GM12878 (cell line): Measurements from ENCODE around the gene SLC35A2. TPM values are rescaled to one million over a fixed set of nuclear protein-coding genes. Genes with fewer than 3 reads are reported as not detected.
A peak's percentile ranks its signal among the peaks of the same experiment; 100 is the strongest.

ENCODE experiments used
- ASH2L ChIP-seq: fragments of 300-600, 200-600 bp; sonication (generic); IDR thresholded peaks from 2 replicates; pipeline ENCODE4 v1.6.1; 2017; ENCODE audit warnings: low read depth, mild to moderate bottlenecking, borderline replicate concordance
- CBX3 ChIP-seq: fragments of 200-600 bp; sonication (generic); IDR thresholded peaks from 2 replicates; pipeline ENCODE4 v1.6.1; 2016; ENCODE audit warnings: low read depth, borderline replicate concordance
- DPF2 ChIP-seq: fragments of 450-650 bp; IDR thresholded peaks from 2 replicates; pipeline ENCODE4 v1.6.1; 2017; ENCODE audit warnings: mild to moderate bottlenecking
- ETV6 ChIP-seq, 2 experiments: fragments of 450-650 bp in 1 of 2; IDR thresholded peaks in 1 of 2; conservative IDR thresholded peaks in 1 of 2; 2 replicates each; pipeline ENCODE4 v1.6.1; 2014; ENCODE audit warnings: antibody characterized with exemption in 1 of 2, borderline replicate concordance in 1 of 2, low read depth in 1 of 2, mild to moderate bottlenecking in 1 of 2, moderate library complexity in 1 of 2
- EZH2 ChIP-seq: IDR thresholded peaks from 2 replicates; pipeline ENCODE4 v1.6.1; 2012; ENCODE audit warnings: low read depth, mild to moderate bottlenecking, control low read depth, inconsistent platforms, low read length, borderline replicate concordance; ENCODE audit not compliant: control insufficient read depth
- HDGF ChIP-seq: fragments of 450-650 bp; IDR thresholded peaks from 2 replicates; pipeline ENCODE4 v1.6.1; 2016; ENCODE audit warnings: antibody characterized with exemption
- IRF4 ChIP-seq: IDR thresholded peaks from 2 replicates; pipeline ENCODE4 v1.6.1; 2011; ENCODE audit warnings: low read depth, low read length
- RAD21 ChIP-seq: IDR thresholded peaks from 2 replicates; pipeline ENCODE4 v1.6.1; 2011; ENCODE audit warnings: mild to moderate bottlenecking, low read depth, low read length, moderate library complexity; ENCODE audit not compliant: insufficient read depth
- RUNX3 ChIP-seq: IDR thresholded peaks from 2 replicates; pipeline ENCODE4 v1.6.1; 2012; ENCODE audit warnings: low read length, inconsistent platforms
- SMARCA5 ChIP-seq: fragments of 450-650 bp; IDR thresholded peaks from 2 replicates; pipeline ENCODE4 v1.6.1; 2017; ENCODE audit warnings: mild to moderate bottlenecking
- TCF7 ChIP-seq: IDR thresholded peaks from 2 replicates; pipeline ENCODE4 v1.6.1; 2014; ENCODE audit warnings: antibody characterized with exemption, borderline replicate concordance
- ZNF207 ChIP-seq: fragments of 450-650 bp; IDR thresholded peaks from 2 replicates; pipeline ENCODE4 v1.6.1; 2014; ENCODE audit warnings: antibody characterized with exemption, mild to moderate bottlenecking, borderline replicate concordance
- polyA plus RNA-seq, 11 experiments: library from polyadenylated mRNA; depleted of rRNA in 4 of 11; unstranded in 6 of 11; stranded (reverse) in 5 of 11; fragments of >200 nt; fragmentation: Nextera tagmentation in 4 of 11; fragmentation: Illumina TruSeq in 1 of 11; extraction: Ambion mirVana in 4 of 11; extraction: Trizol in 1 of 11; gene quantifications; 1 replicate in 1 of 11; 2 replicates in 10 of 11; pipeline versions ENCODE4 v1.2.1 to v1.2.3, GENCODE V29; 2011 to 2016; ENCODE audit warnings: inconsistent platforms in 2 of 11, missing spikeins in 2 of 11, low read depth in 1 of 11
- total RNA-seq, 4 experiments: library from RNA; depleted of rRNA in 3 of 4; stranded (reverse); fragments of >200 nt in 3 of 4; fragmentation: Illumina TruSeq in 1 of 4; extraction: Trizol in 1 of 4; gene quantifications; 2 replicates each; pipeline versions ENCODE4 v1.2.1 to v1.2.3, GENCODE V29; 2013 to 2021
- TF ChIP-seq, protein P1 (sequence below): IDR thresholded peaks from 2 replicates; pipeline ENCODE4 v1.6.1; 2012; ENCODE audit warnings: low read depth, low read length, improper control_type of control experiment
- TF ChIP-seq, protein P2 (sequence below): fragments of 450-650 bp; IDR thresholded peaks from 2 replicates; pipeline ENCODE4 v1.6.1; 2016; ENCODE audit warnings: mild to moderate bottlenecking
- TF ChIP-seq, protein P3 (sequence below): fragments of 450-650 bp; IDR thresholded peaks from 2 replicates; pipeline ENCODE4 v1.6.1; 2016; ENCODE audit warnings: mild to moderate bottlenecking
- TF ChIP-seq, protein P4 (sequence below): IDR thresholded peaks from 2 replicates; pipeline ENCODE4 v1.6.1; 2012; ENCODE audit warnings: low read depth, low read length, improper control_type of control experiment
- TF ChIP-seq, protein P5 (sequence below): fragments of 450-650 bp; conservative IDR thresholded peaks from 2 replicates; pipeline ENCODE4 v1.6.1; 2017; ENCODE audit warnings: mild to moderate bottlenecking, moderate library complexity
- TF ChIP-seq, protein P6 (sequence below): IDR thresholded peaks from 2 replicates; pipeline ENCODE4 v1.6.1; 2011; ENCODE audit warnings: low read depth, mild to moderate bottlenecking, low read length, moderate library complexity, borderline replicate concordance; ENCODE audit errors: extremely low read depth
- TF ChIP-seq, protein P7 (sequence below): IDR thresholded peaks from 2 replicates; pipeline ENCODE4 v1.6.1; 2011; ENCODE audit warnings: mild to moderate bottlenecking, low read depth, low read length, moderate library complexity; ENCODE audit not compliant: insufficient replicate concordance

The SLC35A2 gene
- total and polyA plus RNA-seq, 10 of the 15 experiments (the other 5 are each of a cell fraction or from before 2014, with no cell fraction given) = 2.1 to 27.4 (median 14.9) TPM

DNA sequence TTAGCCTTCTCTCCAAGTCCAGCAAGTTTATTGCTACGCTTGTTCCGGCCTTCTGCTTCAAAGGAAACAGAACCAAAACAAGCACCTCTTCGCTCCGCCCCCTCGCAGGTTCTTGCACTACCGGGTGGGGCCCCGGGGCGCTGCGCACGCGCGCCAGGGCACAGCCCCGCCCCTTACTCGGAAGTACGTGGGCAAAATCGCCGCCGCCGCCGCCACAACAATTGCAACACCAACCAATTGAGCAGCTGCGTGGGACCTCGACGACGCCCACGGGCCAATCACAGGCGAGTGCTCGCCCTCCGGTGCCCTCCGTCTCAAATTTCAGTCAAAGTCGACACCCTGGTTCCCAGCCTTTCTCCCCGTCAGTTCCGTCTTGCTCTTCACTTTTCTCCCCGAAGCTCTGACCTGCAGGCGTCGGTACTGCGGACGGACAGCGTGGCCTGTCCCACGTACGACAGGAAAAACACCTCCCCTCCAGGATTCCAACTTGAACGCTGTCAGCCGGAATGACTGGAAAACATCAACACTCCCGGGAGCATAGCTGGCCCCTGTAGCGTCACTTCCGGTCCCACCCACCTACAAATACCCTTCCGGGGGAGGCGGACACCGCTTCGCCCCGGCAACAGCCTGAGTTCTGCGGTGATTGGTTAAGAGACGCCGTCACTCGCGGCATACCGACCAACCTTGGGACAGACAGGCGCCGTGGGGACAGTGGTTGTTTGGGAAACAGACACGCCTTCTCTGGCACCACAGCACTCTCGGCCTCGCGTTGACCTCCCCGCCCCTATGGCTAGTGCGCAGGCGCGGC is 46.6 kb upstream of the SLC35A2 start (continued):
- TF ChIP-seq, protein P1, sequence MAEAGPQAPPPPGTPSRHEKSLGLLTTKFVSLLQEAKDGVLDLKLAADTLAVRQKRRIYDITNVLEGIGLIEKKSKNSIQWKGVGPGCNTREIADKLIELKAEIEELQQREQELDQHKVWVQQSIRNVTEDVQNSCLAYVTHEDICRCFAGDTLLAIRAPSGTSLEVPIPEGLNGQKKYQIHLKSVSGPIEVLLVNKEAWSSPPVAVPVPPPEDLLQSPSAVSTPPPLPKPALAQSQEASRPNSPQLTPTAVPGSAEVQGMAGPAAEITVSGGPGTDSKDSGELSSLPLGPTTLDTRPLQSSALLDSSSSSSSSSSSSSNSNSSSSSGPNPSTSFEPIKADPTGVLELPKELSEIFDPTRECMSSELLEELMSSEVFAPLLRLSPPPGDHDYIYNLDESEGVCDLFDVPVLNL = no peak
- TF ChIP-seq SMARCA5 (peak; percentile 73), ZNF207 (no peak), CBX3 (no peak), ASH2L (no peak), RUNX3 (no peak; the same call in 1 of the 2 replicates), IRF4 (no peak), HDGF (0 out of 2 replicates have a peak, but pooled peaks have one; percentile 45), TCF7 (no peak), ETV6 (conservative IDR thresholded peaks at IDR 0.05 in 1 of 2, IDR thresholded peaks at IDR 0.05 in 1 of 2; ENCODE audit: borderline replicate concordance in 1 of 2, low read depth in 1 of 2) (no peak), DPF2 (no peak; the same call in 1 of the 2 replicates), RAD21 (no peak), EZH2 (no peak)
- TF ChIP-seq, protein P2, sequence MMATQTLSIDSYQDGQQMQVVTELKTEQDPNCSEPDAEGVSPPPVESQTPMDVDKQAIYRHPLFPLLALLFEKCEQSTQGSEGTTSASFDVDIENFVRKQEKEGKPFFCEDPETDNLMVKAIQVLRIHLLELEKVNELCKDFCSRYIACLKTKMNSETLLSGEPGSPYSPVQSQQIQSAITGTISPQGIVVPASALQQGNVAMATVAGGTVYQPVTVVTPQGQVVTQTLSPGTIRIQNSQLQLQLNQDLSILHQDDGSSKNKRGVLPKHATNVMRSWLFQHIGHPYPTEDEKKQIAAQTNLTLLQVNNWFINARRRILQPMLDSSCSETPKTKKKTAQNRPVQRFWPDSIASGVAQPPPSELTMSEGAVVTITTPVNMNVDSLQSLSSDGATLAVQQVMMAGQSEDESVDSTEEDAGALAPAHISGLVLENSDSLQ = peak; percentile 98
- TF ChIP-seq, protein P3, sequence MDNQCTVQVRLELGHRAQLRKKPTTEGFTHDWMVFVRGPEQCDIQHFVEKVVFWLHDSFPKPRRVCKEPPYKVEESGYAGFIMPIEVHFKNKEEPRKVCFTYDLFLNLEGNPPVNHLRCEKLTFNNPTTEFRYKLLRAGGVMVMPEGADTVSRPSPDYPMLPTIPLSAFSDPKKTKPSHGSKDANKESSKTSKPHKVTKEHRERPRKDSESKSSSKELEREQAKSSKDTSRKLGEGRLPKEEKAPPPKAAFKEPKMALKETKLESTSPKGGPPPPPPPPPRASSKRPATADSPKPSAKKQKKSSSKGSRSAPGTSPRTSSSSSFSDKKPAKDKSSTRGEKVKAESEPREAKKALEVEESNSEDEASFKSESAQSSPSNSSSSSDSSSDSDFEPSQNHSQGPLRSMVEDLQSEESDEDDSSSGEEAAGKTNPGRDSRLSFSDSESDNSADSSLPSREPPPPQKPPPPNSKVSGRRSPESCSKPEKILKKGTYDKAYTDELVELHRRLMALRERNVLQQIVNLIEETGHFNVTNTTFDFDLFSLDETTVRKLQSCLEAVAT = peak; percentile 56
- TF ChIP-seq, protein P4, sequence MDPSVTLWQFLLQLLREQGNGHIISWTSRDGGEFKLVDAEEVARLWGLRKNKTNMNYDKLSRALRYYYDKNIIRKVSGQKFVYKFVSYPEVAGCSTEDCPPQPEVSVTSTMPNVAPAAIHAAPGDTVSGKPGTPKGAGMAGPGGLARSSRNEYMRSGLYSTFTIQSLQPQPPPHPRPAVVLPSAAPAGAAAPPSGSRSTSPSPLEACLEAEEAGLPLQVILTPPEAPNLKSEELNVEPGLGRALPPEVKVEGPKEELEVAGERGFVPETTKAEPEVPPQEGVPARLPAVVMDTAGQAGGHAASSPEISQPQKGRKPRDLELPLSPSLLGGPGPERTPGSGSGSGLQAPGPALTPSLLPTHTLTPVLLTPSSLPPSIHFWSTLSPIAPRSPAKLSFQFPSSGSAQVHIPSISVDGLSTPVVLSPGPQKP = peak; percentile 73
- TF ChIP-seq, protein P5, sequence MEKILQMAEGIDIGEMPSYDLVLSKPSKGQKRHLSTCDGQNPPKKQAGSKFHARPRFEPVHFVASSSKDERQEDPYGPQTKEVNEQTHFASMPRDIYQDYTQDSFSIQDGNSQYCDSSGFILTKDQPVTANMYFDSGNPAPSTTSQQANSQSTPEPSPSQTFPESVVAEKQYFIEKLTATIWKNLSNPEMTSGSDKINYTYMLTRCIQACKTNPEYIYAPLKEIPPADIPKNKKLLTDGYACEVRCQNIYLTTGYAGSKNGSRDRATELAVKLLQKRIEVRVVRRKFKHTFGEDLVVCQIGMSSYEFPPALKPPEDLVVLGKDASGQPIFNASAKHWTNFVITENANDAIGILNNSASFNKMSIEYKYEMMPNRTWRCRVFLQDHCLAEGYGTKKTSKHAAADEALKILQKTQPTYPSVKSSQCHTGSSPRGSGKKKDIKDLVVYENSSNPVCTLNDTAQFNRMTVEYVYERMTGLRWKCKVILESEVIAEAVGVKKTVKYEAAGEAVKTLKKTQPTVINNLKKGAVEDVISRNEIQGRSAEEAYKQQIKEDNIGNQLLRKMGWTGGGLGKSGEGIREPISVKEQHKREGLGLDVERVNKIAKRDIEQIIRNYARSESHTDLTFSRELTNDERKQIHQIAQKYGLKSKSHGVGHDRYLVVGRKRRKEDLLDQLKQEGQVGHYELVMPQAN = peak; percentile 62; the same call in 1 of the 2 replicates
- TF ChIP-seq, protein P6, sequence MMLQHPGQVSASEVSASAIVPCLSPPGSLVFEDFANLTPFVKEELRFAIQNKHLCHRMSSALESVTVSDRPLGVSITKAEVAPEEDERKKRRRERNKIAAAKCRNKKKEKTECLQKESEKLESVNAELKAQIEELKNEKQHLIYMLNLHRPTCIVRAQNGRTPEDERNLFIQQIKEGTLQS = no peak
- TF ChIP-seq, protein P7, sequence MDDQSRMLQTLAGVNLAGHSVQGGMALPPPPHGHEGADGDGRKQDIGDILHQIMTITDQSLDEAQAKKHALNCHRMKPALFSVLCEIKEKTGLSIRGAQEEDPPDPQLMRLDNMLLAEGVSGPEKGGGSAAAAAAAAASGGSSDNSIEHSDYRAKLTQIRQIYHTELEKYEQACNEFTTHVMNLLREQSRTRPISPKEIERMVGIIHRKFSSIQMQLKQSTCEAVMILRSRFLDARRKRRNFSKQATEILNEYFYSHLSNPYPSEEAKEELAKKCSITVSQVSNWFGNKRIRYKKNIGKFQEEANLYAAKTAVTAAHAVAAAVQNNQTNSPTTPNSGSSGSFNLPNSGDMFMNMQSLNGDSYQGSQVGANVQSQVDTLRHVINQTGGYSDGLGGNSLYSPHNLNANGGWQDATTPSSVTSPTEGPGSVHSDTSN = peak; percentile 93
